B cell (primary cell): Measurements from ENCODE around the gene ARHGAP15.

Experiments used
- CTCF ChIP-seq: fragments of 200-600 bp; IDR thresholded peaks from one replicate; pipeline ENCODE4 v1.8.0; 2022; ENCODE audit warnings: antibody characterized with exemption, mild to moderate bottlenecking
- EZH2 ChIP-seq: IDR thresholded peaks from 2 replicates; pipeline ENCODE4 v1.6.1; 2012; ENCODE audit warnings: borderline replicate concordance, low read depth, mild to moderate bottlenecking, moderate library complexity, low read length; ENCODE audit not compliant: insufficient read depth, poor library complexity, severe bottlenecking

- TF ChIP-seq CTCF (no peak), EZH2 (no peak)
These were observed 642.7 kb downstream of the ARHGAP15 start for GRCh38 chr2:143771939-143772338.
